Activated CD8-positive, alpha-beta T cell treated with anti-CD3 and anti-CD28 coated beads for 36 hours (primary cell): ENCODE results near the gene XRCC3. TPM values are rescaled to one million over a fixed set of nuclear protein-coding genes. Genes with fewer than 3 reads are reported as not detected.

Source experiments
- ATAC-seq: fragments of 200-7000 bp; cut with Tn5 transposase; one replicate; pipeline ENCODE4 v1.10.0; 2021; ENCODE audit warnings: mild to moderate bottlenecking, moderate library complexity
- CTCF ChIA-PET: fragments of 350-600 bp; sonication (Branson Sonifier 250); formaldehyde crosslinking; loops from one replicate; lab custom pipeline; 2021; ENCODE audit warnings: antibody characterized with exemption; lab: Charles Lee
- POLR2A ChIA-PET: fragments of 350-600 bp; sonication (Branson Sonifier 250); formaldehyde crosslinking; loops from one replicate; lab custom pipeline; 2021; ENCODE audit warnings: antibody characterized with exemption; lab: Charles Lee
- DNase-seq: peaks from one replicate; pipeline ENCODE4 v3.0.0-alpha.2; 2020
- H3K27ac Mint-ChIP-seq: one replicate; pipeline ENCODE4 v1.8.0; 2021; ENCODE audit warnings: mild to moderate bottlenecking, mixed read lengths
- H3K27me3 Mint-ChIP-seq: one replicate; pipeline ENCODE4 v1.8.0; 2021; ENCODE audit warnings: mixed read lengths
- H3K36me3 Mint-ChIP-seq: one replicate; pipeline ENCODE4 v1.8.0; 2021; ENCODE audit warnings: low read depth, mixed read lengths
- H3K4me1 Mint-ChIP-seq: one replicate; pipeline ENCODE4 v1.8.0; 2021; ENCODE audit warnings: low read depth, mixed read lengths
- H3K4me3 Mint-ChIP-seq: one replicate; pipeline ENCODE4 v1.8.0; 2021; ENCODE audit warnings: mild to moderate bottlenecking, moderate library complexity, mixed read lengths
- H3K9me3 Mint-ChIP-seq: one replicate; pipeline ENCODE4 v1.8.0; 2021; ENCODE audit warnings: mixed read lengths
- CTCF ChIP-seq: fragments of 200-600 bp; IDR thresholded peaks from one replicate; pipeline ENCODE4 v1.8.0; 2022; ENCODE audit warnings: antibody characterized with exemption, mild to moderate bottlenecking
- intact Hi-C: fragments of 100-400 bp; cut with micrococcal nuclease; formaldehyde crosslinking; loops from one replicate; pipeline ENCODE4 v1.10.0; 2022
- total RNA-seq, 2 experiments: library from RNA; stranded (reverse); gene quantifications; one replicate each; pipeline ENCODE4 v1.2.3, GENCODE V29; 2021

XRCC3 gene
- total RNA-seq, 2 experiments from 2014 or later: 47.3 to 55.2 TPM

GRCh38 chr14:103739466-103739792 lies 24.2 kb upstream of the XRCC3 start:
- Mint-ChIP-seq H3K4me1 (no peaks in the 10 kb centered on the region), H3K27me3 (no peaks in the 10 kb centered on the region), H3K4me3 (no peak overlapping the region), H3K27ac (no peak overlapping the region), H3K9me3 (no peaks in the 10 kb centered on the region), H3K36me3 (no peaks in the 10 kb centered on the region)
- TF ChIP-seq CTCF: no peak
- DNase-seq: no peak
- CTCF ChIA-PET: no interaction called here
- ATAC-seq: no peak
- POLR2A ChIA-PET: interaction anchor here (1.0 kb wide), 1 partner anchor 159 kb away, joined by 3 read pairs; no protein-coding TSS in a partner anchor
- intact Hi-C loops: no loop called here

- intact Hi-C loops: no loop called here
- Mint-ChIP-seq H3K4me3 (no peak overlapping the region), H3K4me1 (no peaks in the 10 kb centered on the region), H3K27ac (no peak overlapping the region), H3K27me3 (no peaks in the 10 kb centered on the region), H3K9me3 (no peaks in the 10 kb centered on the region), H3K36me3 (no peaks in the 10 kb centered on the region)
- CTCF ChIA-PET: no interaction called here
- no peak for TF ChIP-seq CTCF
- POLR2A ChIA-PET: interaction anchor here (1.0 kb wide), 1 partner anchor 160 kb away, joined by 3 read pairs; no protein-coding TSS in a partner anchor
- no peak for ATAC-seq
- no peak for DNase-seq
These were observed 23.6 kb upstream of the XRCC3 start for GRCh38 chr14:103738701-103739451.

GRCh38 chr14:103738166-103738565 lies 22.9 kb upstream of the XRCC3 start:
- no peak for DNase-seq
- no peak for TF ChIP-seq CTCF
- Mint-ChIP-seq H3K4me1 (no peaks in the 10 kb centered on the region), H3K36me3 (no peaks in the 10 kb centered on the region), H3K27me3 (no peaks in the 10 kb centered on the region), H3K9me3 (no peaks in the 10 kb centered on the region), H3K27ac (no peak overlapping the region), H3K4me3 (no peak overlapping the region)
- intact Hi-C loops: no loop called here
- POLR2A ChIA-PET: interaction anchor here (1.1 kb wide), 1 partner anchor 10 kb away, joined by 3 read pairs; no protein-coding TSS in a partner anchor
- ATAC-seq: no peak
- CTCF ChIA-PET: no interaction called here

GRCh38 chr14:103737432-103738045 lies 22.3 kb upstream of the XRCC3 start:
- ChIA-PET CTCF (no interaction called here), POLR2A (interaction anchor here (1.1 to 1.5 kb wide), 2 partner anchors 11 to 22 kb away, joined by 3 to 4 read pairs; partner anchors contain the start of genes XRCC3 and ZFYVE21)
- intact Hi-C loops: no loop called here
- Mint-ChIP-seq H3K36me3 (no peaks in the 10 kb centered on the region), H3K9me3 (no peaks in the 10 kb centered on the region), H3K27ac (no peak overlapping the region), H3K27me3 (no peaks in the 10 kb centered on the region), H3K4me1 (no peaks in the 10 kb centered on the region), H3K4me3 (no peak overlapping the region)
- no peak for TF ChIP-seq CTCF
- DNase-seq (no peak), ATAC-seq (no peak)
